Uterus (tissue), 4 donors: ENCODE data around the gene SERPINF2. TPM values are rescaled to one million over a fixed set of nuclear protein-coding genes. Genes with fewer than 3 reads are reported as not detected.
"Not testable (repeated sequence)": the region's sequence is repeated elsewhere in the genome, so short reads cannot be mapped to it uniquely, and the experiment has no call there.

Source experiments
- DNase-seq, 2 donors: peaks; one replicate each; pipeline ENCODE4 v3.0.0-alpha.2; 2019 to 2020
- H3K27ac ChIP-seq, 2 donors: fragments of 200-600 bp; sonication (generic); 1 replicate in 1 of 2; 2 replicates in 1 of 2; pipeline ENCODE4 v1.5.1; 2016 to 2018
- H3K27me3 ChIP-seq, 2 donors: fragments of 200-600 bp; sonication (generic); one replicate each; pipeline ENCODE4 v1.5.1; 2018 to 2019; ENCODE audit warnings: control low read depth in 1 of 2
- H3K36me3 ChIP-seq, 2 donors: fragments of 200-600 bp; sonication (generic); one replicate each; pipeline ENCODE4 v1.5.1; 2019; ENCODE audit warnings: control low read depth in 1 of 2
- H3K4me1 ChIP-seq, 2 donors: fragments of 200-600 bp; sonication (generic); one replicate each; pipeline ENCODE4 v1.5.1; 2018 to 2019; ENCODE audit warnings: control low read depth in 1 of 2
- H3K4me3 ChIP-seq, 2 donors: fragments of 200-600 bp; sonication (generic); 1 replicate in 1 of 2; 2 replicates in 1 of 2; pipeline ENCODE4 v1.5.1; 2018 to 2019; ENCODE audit warnings: mild to moderate bottlenecking in 1 of 2
- H3K9me3 ChIP-seq, 2 donors: fragments of 200-600 bp; sonication (generic); one replicate each; pipeline ENCODE4 v1.5.1; 2019; ENCODE audit warnings: control low read depth in 1 of 2
- CTCF ChIP-seq, 4 experiments: fragments of 200-600 bp in 2 of 4; fragments of 450-650 bp in 2 of 4; sonication (generic) in 2 of 4; IDR thresholded peaks; one replicate each; pipeline ENCODE4 v1.5.1; 2016 to 2019; ENCODE audit warnings: antibody characterized with exemption in 4 of 4, mild to moderate bottlenecking in 2 of 4, moderate library complexity in 1 of 4
- POLR2A ChIP-seq, 2 donors: fragments of 450-650 bp; IDR thresholded peaks; one replicate each; pipeline ENCODE4 v1.6.1; 2016; ENCODE audit warnings: antibody characterized with exemption in 2 of 2, mild to moderate bottlenecking in 1 of 2, moderate library complexity in 1 of 2
- intact Hi-C: fragments of 100-400 bp; cut with DNase I; formaldehyde crosslinking; loops from one replicate; pipeline ENCODE4 v1.15.1; 2023; ENCODE audit warnings: low total_unique reads
- total RNA-seq, 4 donors: library from RNA; depleted of rRNA in 3 of 4; stranded (reverse); fragments of >200 nt in 3 of 4; gene quantifications; one replicate each; pipeline versions ENCODE4 v1.1.0 to v1.2.4, GENCODE V29; 2014 to 2023
- donor health status: DM: yes; HTN: yes; CAD: no.

SERPINF2 gene
- total RNA-seq, 4 donors from 2014 or later, result 0.83 to 21.5 (median 10.0) TPM

- DNase-seq, result peak in 1 of 2 donors; percentile 3
- no peaks in the 10 kb centered on the region for H3K9me3 ChIP-seq
- intact Hi-C loops, result no loop called here
- H3K27me3 ChIP-seq, result no peaks in the 10 kb centered on the region
- H3K4me3 ChIP-seq, result no peak overlapping the region
- peak overlapping the region in 1 of 2 donors; percentile 9 for H3K27ac ChIP-seq
- H3K36me3 ChIP-seq, result no peaks in the 10 kb centered on the region
- H3K4me1 ChIP-seq, result peaks cover 0 to 4% of the 10 kb centered on the region in 2 donors
- TF ChIP-seq POLR2A (IDR thresholded peaks at IDR 0.05) (no peak), CTCF (IDR thresholded peaks at IDR 0.05) (no peak)
Observed at GRCh38 chr17:1792495-1793446, 50.1 kb downstream of the SERPINF2 start.

- H3K36me3 ChIP-seq, result no peaks in the 10 kb centered on the region
- no peaks in the 10 kb centered on the region for H3K27me3 ChIP-seq
- TF ChIP-seq POLR2A (IDR thresholded peaks at IDR 0.05) (no peak), CTCF (IDR thresholded peaks at IDR 0.05) (no peak)
- H3K4me1 ChIP-seq, result peaks cover 0 to 4% of the 10 kb centered on the region in 2 donors
- peak overlapping the region in 1 of 2 donors; percentile 0 for H3K27ac ChIP-seq
- intact Hi-C loops, result no loop called here
- no peaks in the 10 kb centered on the region for H3K9me3 ChIP-seq
- H3K4me3 ChIP-seq, result no peak overlapping the region
- DNase-seq, result peak in 1 of 2 donors; percentile 5
Observed at GRCh38 chr17:1793447-1793806, 50.8 kb downstream of the SERPINF2 start.

- peak in 1 of 4 experiments; percentile 16 for TF ChIP-seq CTCF (IDR thresholded peaks at IDR 0.05)
- TF ChIP-seq POLR2A (IDR thresholded peaks at IDR 0.05), result no peak
- H3K27me3 ChIP-seq, result no peaks in the 10 kb centered on the region
- peak in 1 of 2 donors; percentile 14 for DNase-seq
- no peaks in the 10 kb centered on the region for H3K36me3 ChIP-seq
- H3K9me3 ChIP-seq, result no peaks in the 10 kb centered on the region
- peak overlapping the region; percentile 74 to 93 for H3K27ac ChIP-seq
- H3K4me1 ChIP-seq, result peaks cover 0 to 4% of the 10 kb centered on the region in 2 donors
- no peak overlapping the region for H3K4me3 ChIP-seq
- intact Hi-C loops, result no loop called here
Observed at GRCh38 chr17:1796800-1797199, 54.1 kb downstream of the SERPINF2 start.

GRCh38 chr17:1797323-1797722 lies 54.7 kb downstream of the SERPINF2 start:
- no peaks in the 10 kb centered on the region for H3K9me3 ChIP-seq
- intact Hi-C loops, result no loop called here
- DNase-seq, result peak in 1 of 2 donors; percentile 8
- H3K4me1 ChIP-seq, result peaks cover 0 to 4% of the 10 kb centered on the region in 2 donors
- no peaks in the 10 kb centered on the region for H3K27me3 ChIP-seq
- H3K4me3 ChIP-seq, result no peak overlapping the region
- TF ChIP-seq CTCF (IDR thresholded peaks at IDR 0.05) (no peak), POLR2A (IDR thresholded peaks at IDR 0.05) (no peak)
- H3K27ac ChIP-seq, result peak overlapping the region; percentile 74 to 93
- no peaks in the 10 kb centered on the region for H3K36me3 ChIP-seq

- H3K36me3 ChIP-seq, H3K9me3 ChIP-seq, H3K4me1 ChIP-seq, H3K4me3 ChIP-seq, intact Hi-C loops, H3K27me3 ChIP-seq: not testable (repeated sequence)
- peak overlapping the region; percentile 74 to 93 for H3K27ac ChIP-seq
- peak in 1 of 2 donors; percentile 7 for DNase-seq
Observed at GRCh38 chr17:1797846-1798245, 55.2 kb downstream of the SERPINF2 start.
